CD14-positive monocyte (primary cell): ENCODE measurements around the gene RAI2. TPM values are rescaled to one million over a fixed set of nuclear protein-coding genes. Genes with fewer than 3 reads are reported as not detected.
"Not testable (repeated sequence)": the region's sequence is repeated elsewhere in the genome, so short reads cannot be mapped to it uniquely, and the experiment has no call there.

Source experiments
- DNase-seq, 3 donors: peaks; one replicate each; pipeline ENCODE4 v3.0.0-alpha.2; 2011 to 2022
- H2AFZ ChIP-seq: 2 replicates; pipeline ENCODE4 v1.6.0; 2012; ENCODE audit warnings: mild to moderate bottlenecking, low read depth, low read length, inconsistent platforms; ENCODE audit not compliant: insufficient read depth, poor library complexity, severe bottlenecking
- H3K27ac ChIP-seq, 2 donors: 1 replicate in 1 of 2; 2 replicates in 1 of 2; pipeline ENCODE4 v1.5.1; 2012 to 2013; ENCODE audit warnings: low read length in 2 of 2, control low read depth in 1 of 2, inconsistent platforms in 1 of 2, low read depth in 1 of 2, mild to moderate bottlenecking in 1 of 2
- H3K27me3 ChIP-seq, 2 donors: one replicate each; pipeline versions ENCODE4 v1.6.0 to v1.6.1; 2011 to 2013; ENCODE audit warnings: low read length in 2 of 2; ENCODE audit not compliant: control insufficient read depth in 2 of 2, insufficient read depth in 2 of 2
- H3K36me3 ChIP-seq, 2 donors: replicated peaks in 1 of 2; 1 replicate in 1 of 2; 2 replicates in 1 of 2; pipeline versions ENCODE4 v1.5.1 to v1.6.1; 2012 to 2013; ENCODE audit warnings: low read length in 2 of 2, control low read depth in 1 of 2, inconsistent platforms in 1 of 2, mild to moderate bottlenecking in 1 of 2; ENCODE audit not compliant: insufficient read depth in 2 of 2, control insufficient read depth in 1 of 2
- H3K4me1 ChIP-seq, 2 donors: 1 replicate in 1 of 2; 2 replicates in 1 of 2; pipeline versions ENCODE4 v1.5.1 to v1.6.1; 2012 to 2013; ENCODE audit warnings: low read length in 2 of 2, control low read depth in 1 of 2, inconsistent platforms in 1 of 2, mild to moderate bottlenecking in 1 of 2, moderate library complexity in 1 of 2; ENCODE audit not compliant: insufficient read depth in 2 of 2, control insufficient read depth in 1 of 2
- H3K4me2 ChIP-seq: replicated peaks from 2 replicates; pipeline ENCODE3; 2012; ENCODE audit warnings: low read length, moderate library complexity, mild to moderate bottlenecking; ENCODE audit not compliant: poor library complexity, severe bottlenecking; ENCODE audit errors: extremely low read depth
- H3K4me3 ChIP-seq, 3 experiments: fragments of 200-600 bp in 1 of 3; sonication (generic) in 1 of 3; replicated peaks in 1 of 3; 1 replicate in 2 of 3; 2 replicates in 1 of 3; pipeline ENCODE4 v1.5.1; 2011 to 2013; ENCODE audit warnings: low read length in 3 of 3, mild to moderate bottlenecking in 3 of 3, control low read depth in 2 of 3, low read depth in 2 of 3, inconsistent platforms in 1 of 3, moderate library complexity in 1 of 3
- H3K79me2 ChIP-seq: 2 replicates; pipeline ENCODE4 v1.6.0; 2012; ENCODE audit warnings: mild to moderate bottlenecking, control low read depth, inconsistent platforms, low read length, moderate library complexity; ENCODE audit not compliant: insufficient read depth
- H3K9ac ChIP-seq: 2 replicates; pipeline ENCODE4 v1.6.0; 2017; ENCODE audit warnings: low read length, mild to moderate bottlenecking; ENCODE audit not compliant: insufficient read depth, poor library complexity, severe bottlenecking
- H3K9me3 ChIP-seq, 2 donors: replicated peaks in 1 of 2; 1 replicate in 1 of 2; 2 replicates in 1 of 2; pipeline versions ENCODE4 v1.5.1 to v1.6.1; 2012 to 2013; ENCODE audit warnings: low read length in 2 of 2, control low read depth in 1 of 2; ENCODE audit not compliant: control insufficient read depth in 1 of 2, insufficient read depth in 1 of 2
- H4K20me1 ChIP-seq: 2 replicates; pipeline ENCODE4 v1.6.0; 2012; ENCODE audit warnings: mild to moderate bottlenecking, low read length, control low read depth, moderate library complexity; ENCODE audit not compliant: insufficient read depth
- H3K27ac Mint-ChIP-seq, 7 donors: one replicate each; pipeline ENCODE4 v1.8.0; 2020; ENCODE audit warnings: mild to moderate bottlenecking in 7 of 7, mixed read lengths in 7 of 7, moderate library complexity in 6 of 7, inconsistent platforms in 2 of 7
- H3K27me3 Mint-ChIP-seq, 3 donors: one replicate each; pipeline ENCODE4 v1.8.0; 2021 to 2022; ENCODE audit warnings: low read depth in 3 of 3, mild to moderate bottlenecking in 3 of 3, mixed read lengths in 3 of 3, moderate library complexity in 3 of 3, inconsistent platforms in 1 of 3
- H3K36me3 Mint-ChIP-seq, 2 donors: one replicate each; pipeline ENCODE4 v1.8.0; 2020; ENCODE audit warnings: mixed read lengths in 2 of 2, inconsistent platforms in 1 of 2, mild to moderate bottlenecking in 1 of 2
- H3K4me1 Mint-ChIP-seq: one replicate; pipeline ENCODE4 v1.8.0; 2020; ENCODE audit warnings: mild to moderate bottlenecking, mixed read lengths
- H3K4me3 Mint-ChIP-seq, 2 donors: one replicate each; pipeline ENCODE4 v1.8.0; 2020; ENCODE audit warnings: mild to moderate bottlenecking in 2 of 2, mixed read lengths in 2 of 2, moderate library complexity in 1 of 2
- H3K9me3 Mint-ChIP-seq, 7 donors: one replicate each; pipeline ENCODE4 v1.8.0; 2020 to 2022; ENCODE audit warnings: mixed read lengths in 7 of 7, mild to moderate bottlenecking in 6 of 7, moderate library complexity in 6 of 7, inconsistent platforms in 2 of 7
- CTCF ChIP-seq: fragments of 200-600 bp; IDR thresholded peaks from one replicate; pipeline ENCODE4 v1.8.0; 2022; ENCODE audit warnings: antibody characterized with exemption, mild to moderate bottlenecking
- WGBS: methylation state at CpG from one replicate; pipeline ENCODE4 v1.1.5; 2013; ENCODE audit warnings: missing lambda C conversion rate; ENCODE audit not compliant: insufficient coverage; 5-methylcytosine and 5-hydroxymethylcytosine counted together
- intact Hi-C, 2 donors: fragments of 100-400 bp; cut with micrococcal nuclease; formaldehyde crosslinking; loops; one replicate each; pipeline versions ENCODE4 v1.15.0 to v1.15.1; 2023
- polyA plus RNA-seq, 3 donors: library from polyadenylated mRNA; depleted of rRNA in 1 of 3; unstranded in 2 of 3; stranded (reverse) in 1 of 3; fragments of 300-500 nt in 2 of 3; fragments of >200 nt in 1 of 3; fragmentation: Illumina TruSeq in 2 of 3; gene quantifications; 1 replicate in 2 of 3; 2 replicates in 1 of 3; pipeline ENCODE4 v1.2.3, GENCODE V29; 2012 to 2021

RAI2 gene
- polyA plus RNA-seq, 3 donors: not detected

- Histone ChIP-seq H3K36me3 (no peaks in the 10 kb centered on the region), H3K27me3 (no peaks in the 10 kb centered on the region), H3K4me1 (no peaks in the 10 kb centered on the region), H3K9me3 (no peaks in the 10 kb centered on the region), H3K4me2 (no peak overlapping the region), H3K9ac (no peak overlapping the region), H2AFZ (no peak overlapping the region), H3K79me2 (no peaks in the 10 kb centered on the region), H3K4me3 (no peak overlapping the region), H3K27ac (no peak overlapping the region), H4K20me1 (no peaks in the 10 kb centered on the region)
- intact Hi-C loops: no loop called here
- WGBS: no CpG with 5 or more reads among the region's 4 CpGs
- Mint-ChIP-seq H3K36me3 (no peaks in the 10 kb centered on the region), H3K4me3 (no peak overlapping the region), H3K4me1 (no peaks in the 10 kb centered on the region), H3K27ac (no peak overlapping the region), H3K27me3 (peaks cover 2 to 8% (median 5%) of the 10 kb centered on the region in 3 donors), H3K9me3 (peaks cover 0 to 2% (median 1%) of the 10 kb centered on the region in 7 donors)
- peak; percentile 7 to 28 (median 13) for DNase-seq
- TF ChIP-seq CTCF: peak; percentile 74
Measured at GRCh38 chrX:17788439-17788838, 72.7 kb downstream of the RAI2 start.

GRCh38 chrX:17787557-17787956 lies 73.5 kb downstream of the RAI2 start:
- Histone ChIP-seq H3K27ac (no peak overlapping the region), H2AFZ (no peak overlapping the region), H3K27me3 (no peaks in the 10 kb centered on the region), H3K4me1 (no peaks in the 10 kb centered on the region), H3K36me3 (no peaks in the 10 kb centered on the region), H4K20me1 (no peaks in the 10 kb centered on the region), H3K4me2 (no peak overlapping the region), H3K9ac (no peak overlapping the region), H3K79me2 (no peaks in the 10 kb centered on the region), H3K4me3 (no peak overlapping the region), H3K9me3 (no peaks in the 10 kb centered on the region)
- peaks cover 0 to 8% (median 4%) of the 10 kb centered on the region in 3 donors for H3K27me3 Mint-ChIP-seq
- H3K9me3 Mint-ChIP-seq: peaks cover 0 to 2% (median 1%) of the 10 kb centered on the region in 7 donors
- H3K4me1 Mint-ChIP-seq: no peaks in the 10 kb centered on the region
- H3K4me3 Mint-ChIP-seq: no peak overlapping the region
- no peak overlapping the region for H3K27ac Mint-ChIP-seq
- no peak for DNase-seq
- no peaks in the 10 kb centered on the region for H3K36me3 Mint-ChIP-seq
- no peak for TF ChIP-seq CTCF
- WGBS: 95% methylated on average over 9 of the region's 11 CpGs
- intact Hi-C loops: no loop called here

GRCh38 chrX:17786554-17787347 lies 74.3 kb downstream of the RAI2 start:
- H3K9me3 Mint-ChIP-seq, H3K27me3 ChIP-seq, H3K4me3 ChIP-seq, H3K9me3 ChIP-seq, H3K4me1 Mint-ChIP-seq, H3K36me3 ChIP-seq, H3K9ac ChIP-seq, H3K27ac ChIP-seq, H3K79me2 ChIP-seq, H2AFZ ChIP-seq, DNase-seq, H4K20me1 ChIP-seq, H3K4me1 ChIP-seq, H3K27ac Mint-ChIP-seq, H3K36me3 Mint-ChIP-seq, intact Hi-C loops, H3K4me2 ChIP-seq, H3K4me3 Mint-ChIP-seq, H3K27me3 Mint-ChIP-seq: not testable (repeated sequence)
- WGBS: 100% methylated on average over 1 of the region's 31 CpGs
